Cardiac fibroblast (primary cell): ENCODE data around the gene DSCAML1.

Experiments used
- DNase-seq, 2 donors: peaks; one replicate each; pipeline versions ENCODE4 v3.0.0 to v3.0.0-alpha.2; 2010; ENCODE audit warnings: low read depth in 2 of 2
- H3K4me3 ChIP-seq, 2 donors: replicated peaks in 1 of 2; 1 replicate in 1 of 2; 2 replicates in 1 of 2; pipeline ENCODE4 v1.5.1; 2011; ENCODE audit warnings: low read depth in 2 of 2, low read length in 2 of 2, mild to moderate bottlenecking in 2 of 2, moderate library complexity in 1 of 2
- CTCF ChIP-seq: IDR thresholded peaks from one replicate; pipeline ENCODE4 v1.5.1; 2011; ENCODE audit warnings: low read depth, mild to moderate bottlenecking, low read length, inconsistent platforms

The DSCAML1 gene

GRCh38 chr11:117663414-117663813 is 133.6 kb downstream of the DSCAML1 start:
- TF ChIP-seq CTCF = no peak
- no peak for DNase-seq
- H3K4me3 ChIP-seq = no peak overlapping the region

- DNase-seq = no peak
- no peak overlapping the region for H3K4me3 ChIP-seq
- no peak for TF ChIP-seq CTCF
Observed at GRCh38 chr11:117662671-117663269, 134.2 kb downstream of the DSCAML1 start.

- H3K4me3 ChIP-seq = no peak overlapping the region
- no peak for TF ChIP-seq CTCF
Observed at GRCh38 chr11:117662255-117662654, 134.8 kb downstream of the DSCAML1 start.

GRCh38 chr11:117658809-117659208 is 138.2 kb downstream of the DSCAML1 start:
- no peak overlapping the region for H3K4me3 ChIP-seq
- TF ChIP-seq CTCF = no peak

More at GRCh38 chr11:117662255-117662654, 134.8 kb downstream of the DSCAML1 start:
- no peak for DNase-seq

GRCh38 chr11:117657794-117658193 is 139.2 kb downstream of the DSCAML1 start:
- no peak for DNase-seq
- TF ChIP-seq CTCF = no peak
- H3K4me3 ChIP-seq = no peak overlapping the region

More at GRCh38 chr11:117658809-117659208, 138.2 kb downstream of the DSCAML1 start:
- no peak for DNase-seq

- DNase-seq = no peak
- H3K4me3 ChIP-seq = no peak overlapping the region
- no peak for TF ChIP-seq CTCF
Observed at GRCh38 chr11:117654281-117655255, 142.4 kb downstream of the DSCAML1 start.
